ENCODE measurements around the gene MED27. TPM values are rescaled to one million over a fixed set of nuclear protein-coding genes. Genes with fewer than 3 reads are reported as not detected.

The MED27 gene
- total RNA-seq, 2 experiments from 2014 or later, result 25.7 to 28.2 TPM

GRCh38 chr9:132030626-132031325 lies 48.9 kb downstream of the MED27 start:
- no peak overlapping the region for H3K27ac Mint-ChIP-seq

GRCh38 chr9:132027752-132028663 lies 51.7 kb downstream of the MED27 start:
- no peaks in the 10 kb centered on the region for H3K27me3 Mint-ChIP-seq
- no peak overlapping the region for H3K27ac Mint-ChIP-seq
- H3K4me1 Mint-ChIP-seq, result peaks cover 21% of the 10 kb centered on the region
- H3K4me3 Mint-ChIP-seq, result no peak overlapping the region
- no peaks in the 10 kb centered on the region for H3K36me3 Mint-ChIP-seq
- ATAC-seq, result no peak
- DNase-seq, result no peak
- no peaks in the 10 kb centered on the region for H3K9me3 Mint-ChIP-seq (ENCODE audit: low read depth)
- CTCF ChIA-PET, result no interaction called here

More at GRCh38 chr9:132030626-132031325, 48.9 kb downstream of the MED27 start:
- Mint-ChIP-seq H3K36me3 (no peaks in the 10 kb centered on the region), H3K4me1 (peaks cover 25% of the 10 kb centered on the region), H3K9me3 (ENCODE audit: low read depth) (no peaks in the 10 kb centered on the region), H3K4me3 (no peak overlapping the region), H3K27me3 (no peaks in the 10 kb centered on the region)
- ATAC-seq (no peak), DNase-seq (no peak)
- CTCF ChIA-PET, result no interaction called here

GRCh38 chr9:132026932-132027585 lies 52.6 kb downstream of the MED27 start:
- CTCF ChIA-PET, result no interaction called here
- Mint-ChIP-seq H3K36me3 (no peaks in the 10 kb centered on the region), H3K27ac (no peak overlapping the region), H3K27me3 (no peaks in the 10 kb centered on the region), H3K9me3 (ENCODE audit: low read depth) (no peaks in the 10 kb centered on the region), H3K4me3 (no peak overlapping the region), H3K4me1 (peaks cover 11% of the 10 kb centered on the region)
- no peak for DNase-seq
- ATAC-seq, result no peak

- DNase-seq (no peak), ATAC-seq (no peak)
- Mint-ChIP-seq H3K36me3 (no peaks in the 10 kb centered on the region), H3K4me3 (no peak overlapping the region), H3K4me1 (peaks cover 3% of the 10 kb centered on the region), H3K27me3 (no peaks in the 10 kb centered on the region), H3K27ac (no peak overlapping the region), H3K9me3 (ENCODE audit: low read depth) (no peaks in the 10 kb centered on the region)
- CTCF ChIA-PET, result no interaction called here
Observed at GRCh38 chr9:132025766-132026165, 53.9 kb downstream of the MED27 start.

GRCh38 chr9:132024589-132024988 lies 55.1 kb downstream of the MED27 start:
- H3K27me3 Mint-ChIP-seq, result no peaks in the 10 kb centered on the region
- ATAC-seq (no peak), DNase-seq (no peak)
- no peaks in the 10 kb centered on the region for H3K4me1 Mint-ChIP-seq
- H3K9me3 Mint-ChIP-seq (ENCODE audit: low read depth), result no peaks in the 10 kb centered on the region
- CTCF ChIA-PET, result no interaction called here
- no peaks in the 10 kb centered on the region for H3K36me3 Mint-ChIP-seq
- no peak overlapping the region for H3K27ac Mint-ChIP-seq
- no peak overlapping the region for H3K4me3 Mint-ChIP-seq

GRCh38 chr9:132023419-132024180 lies 56.1 kb downstream of the MED27 start:
- Mint-ChIP-seq H3K27ac (no peak overlapping the region), H3K4me1 (no peaks in the 10 kb centered on the region), H3K4me3 (no peak overlapping the region), H3K9me3 (ENCODE audit: low read depth) (no peaks in the 10 kb centered on the region), H3K27me3 (no peaks in the 10 kb centered on the region), H3K36me3 (no peaks in the 10 kb centered on the region)
- ATAC-seq (no peak), DNase-seq (no peak)
- CTCF ChIA-PET, result no interaction called here

GRCh38 chr9:132020820-132021510 lies 58.7 kb downstream of the MED27 start:
- ATAC-seq (no peak), DNase-seq (no peak)
- Mint-ChIP-seq H3K4me3 (no peak overlapping the region), H3K27me3 (no peaks in the 10 kb centered on the region), H3K27ac (no peak overlapping the region), H3K9me3 (ENCODE audit: low read depth) (no peaks in the 10 kb centered on the region), H3K36me3 (no peaks in the 10 kb centered on the region), H3K4me1 (no peaks in the 10 kb centered on the region)
- CTCF ChIA-PET, result interaction anchor here (1.0 to 1.2 kb wide), 2 partner anchors 13 to 14 kb away, joined by 3 to 4 read pairs; no protein-coding TSS in a partner anchor

- ATAC-seq (no peak), DNase-seq (no peak)
- Mint-ChIP-seq H3K36me3 (no peaks in the 10 kb centered on the region), H3K4me3 (no peak overlapping the region), H3K9me3 (ENCODE audit: low read depth) (no peaks in the 10 kb centered on the region), H3K27ac (no peak overlapping the region), H3K4me1 (no peaks in the 10 kb centered on the region), H3K27me3 (no peaks in the 10 kb centered on the region)
- CTCF ChIA-PET, result interaction anchor here (0.6 to 1.0 kb wide), 2 partner anchors 13 to 106 kb away, joined by 4 to 5 read pairs; no protein-coding TSS in a partner anchor
Observed at GRCh38 chr9:132020272-132020671, 59.4 kb downstream of the MED27 start.

GRCh38 chr9:132019702-132020101 lies 60.0 kb downstream of the MED27 start:
- no peaks in the 10 kb centered on the region for H3K27me3 Mint-ChIP-seq
- DNase-seq, result no peak
- CTCF ChIA-PET, result interaction anchor here (1.0 kb wide), 1 partner anchor 13 kb away, joined by 4 read pairs; no protein-coding TSS in a partner anchor

GRCh38 chr9:132018957-132019405 lies 60.7 kb downstream of the MED27 start:
- CTCF ChIA-PET, result no interaction called here
- no peak for ATAC-seq
- H3K4me1 Mint-ChIP-seq, result no peaks in the 10 kb centered on the region
- H3K36me3 Mint-ChIP-seq, result no peaks in the 10 kb centered on the region
- DNase-seq, result no peak
- H3K27me3 Mint-ChIP-seq, result no peaks in the 10 kb centered on the region
- no peaks in the 10 kb centered on the region for H3K9me3 Mint-ChIP-seq (ENCODE audit: low read depth)
- H3K4me3 Mint-ChIP-seq, result no peak overlapping the region
- H3K27ac Mint-ChIP-seq, result no peak overlapping the region

More at GRCh38 chr9:132019702-132020101, 60.0 kb downstream of the MED27 start:
- H3K36me3 Mint-ChIP-seq, result no peaks in the 10 kb centered on the region
- no peak overlapping the region for H3K27ac Mint-ChIP-seq
- no peaks in the 10 kb centered on the region for H3K4me1 Mint-ChIP-seq
- no peak overlapping the region for H3K4me3 Mint-ChIP-seq
- no peaks in the 10 kb centered on the region for H3K9me3 Mint-ChIP-seq (ENCODE audit: low read depth)
- ATAC-seq, result no peak

- no peaks in the 10 kb centered on the region for H3K9me3 Mint-ChIP-seq (ENCODE audit: low read depth)
- no peak overlapping the region for H3K27ac Mint-ChIP-seq
- H3K4me3 Mint-ChIP-seq, result no peak overlapping the region
- H3K4me1 Mint-ChIP-seq, result no peaks in the 10 kb centered on the region
- ATAC-seq, result no peak
- peaks cover 19% of the 10 kb centered on the region for H3K36me3 Mint-ChIP-seq
- no peak for DNase-seq
- CTCF ChIA-PET, result interaction anchor here (1.3 kb wide), 1 partner anchor 60 kb away, joined by 4 read pairs; no protein-coding TSS in a partner anchor
- H3K27me3 Mint-ChIP-seq, result no peaks in the 10 kb centered on the region
Observed at GRCh38 chr9:132016456-132016855, 63.2 kb downstream of the MED27 start.

- Mint-ChIP-seq H3K4me1 (no peaks in the 10 kb centered on the region), H3K27ac (no peak overlapping the region), H3K27me3 (no peaks in the 10 kb centered on the region), H3K9me3 (ENCODE audit: low read depth) (no peaks in the 10 kb centered on the region), H3K36me3 (peaks cover 19% of the 10 kb centered on the region), H3K4me3 (no peak overlapping the region)
- no peak for DNase-seq
- no peak for ATAC-seq
- CTCF ChIA-PET, result interaction anchor here (1.3 kb wide), 1 partner anchor 61 kb away, joined by 4 read pairs; no protein-coding TSS in a partner anchor
Observed at GRCh38 chr9:132015866-132016265, 63.8 kb downstream of the MED27 start.

All from activated CD8-positive, alpha-beta memory T cell treated with anti-CD3 and anti-CD28 coated beads, Interleukin-2, amount 10 ng/mL, durations not matched to agents 7 days and 5 days (primary cell).